ENCODE measurements around the gene CAMTA2. TPM values are rescaled to one million over a fixed set of nuclear protein-coding genes. Genes with fewer than 3 reads are reported as not detected.

The CAMTA2 gene
- polyA plus RNA-seq, 3 donors: 7.1 to 88.9 (median 7.6) TPM

DNA sequence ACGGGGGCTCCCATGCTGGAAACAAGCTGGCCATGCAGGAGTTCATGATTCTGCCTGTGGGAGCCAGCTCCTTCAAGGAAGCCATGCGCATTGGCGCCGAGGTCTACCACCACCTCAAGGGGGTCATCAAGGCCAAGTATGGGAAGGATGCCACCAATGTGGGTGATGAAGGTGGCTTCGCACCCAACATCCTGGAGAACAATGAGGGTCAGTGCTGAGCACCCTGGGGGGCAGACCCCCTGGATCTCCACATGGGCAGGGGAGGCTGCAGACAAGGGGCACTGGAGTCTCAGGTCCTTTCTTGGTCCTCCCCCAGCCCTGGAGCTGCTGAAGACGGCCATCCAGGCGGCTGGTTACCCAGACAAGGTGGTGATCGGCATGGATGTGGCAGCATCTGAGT, 32.4 kb downstream of the CAMTA2 start:
- peaks cover 17% of the 10 kb centered on the region for H3K4me1 Mint-ChIP-seq
- TF ChIP-seq, protein P1, sequence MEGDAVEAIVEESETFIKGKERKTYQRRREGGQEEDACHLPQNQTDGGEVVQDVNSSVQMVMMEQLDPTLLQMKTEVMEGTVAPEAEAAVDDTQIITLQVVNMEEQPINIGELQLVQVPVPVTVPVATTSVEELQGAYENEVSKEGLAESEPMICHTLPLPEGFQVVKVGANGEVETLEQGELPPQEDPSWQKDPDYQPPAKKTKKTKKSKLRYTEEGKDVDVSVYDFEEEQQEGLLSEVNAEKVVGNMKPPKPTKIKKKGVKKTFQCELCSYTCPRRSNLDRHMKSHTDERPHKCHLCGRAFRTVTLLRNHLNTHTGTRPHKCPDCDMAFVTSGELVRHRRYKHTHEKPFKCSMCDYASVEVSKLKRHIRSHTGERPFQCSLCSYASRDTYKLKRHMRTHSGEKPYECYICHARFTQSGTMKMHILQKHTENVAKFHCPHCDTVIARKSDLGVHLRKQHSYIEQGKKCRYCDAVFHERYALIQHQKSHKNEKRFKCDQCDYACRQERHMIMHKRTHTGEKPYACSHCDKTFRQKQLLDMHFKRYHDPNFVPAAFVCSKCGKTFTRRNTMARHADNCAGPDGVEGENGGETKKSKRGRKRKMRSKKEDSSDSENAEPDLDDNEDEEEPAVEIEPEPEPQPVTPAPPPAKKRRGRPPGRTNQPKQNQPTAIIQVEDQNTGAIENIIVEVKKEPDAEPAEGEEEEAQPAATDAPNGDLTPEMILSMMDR (IDR thresholded peaks at IDR 0.05): no peak
- 99% methylated on average over 8 of the region's 8 CpGs for WGBS (ENCODE audit: insufficient coverage)
- Histone ChIP-seq H3K27me3 (ENCODE audit: control insufficient read depth in 2 of 2, insufficient read depth in 2 of 2, low read length in 2 of 2) (no peaks in the 10 kb centered on the region), H3K9me3 (replicated peaks in 1 of 2; ENCODE audit: control insufficient read depth in 1 of 2, insufficient read depth in 1 of 2, low read length in 2 of 2) (no peaks in the 10 kb centered on the region), H3K4me1 (ENCODE audit: control insufficient read depth in 1 of 2, insufficient read depth in 2 of 2, low read length in 2 of 2) (peaks cover 14 to 16% of the 10 kb centered on the region in 2 donors), H2AFZ (ENCODE audit: insufficient read depth, low read depth, low read length, poor library complexity, severe bottlenecking) (no peak overlapping the region), H3K4me3 (replicated peaks in 1 of 3; ENCODE audit: low read depth in 2 of 3, low read length in 3 of 3) (no peak overlapping the region), H3K36me3 (replicated peaks in 1 of 2; ENCODE audit: control insufficient read depth in 1 of 2, insufficient read depth in 2 of 2, low read length in 2 of 2) (peaks cover 12% of the 10 kb centered on the region in 2 donors), H4K20me1 (ENCODE audit: insufficient read depth, low read length) (no peaks in the 10 kb centered on the region), H3K9ac (ENCODE audit: insufficient read depth, low read length, poor library complexity, severe bottlenecking) (no peak overlapping the region), H3K27ac (ENCODE audit: low read depth in 1 of 2, low read length in 2 of 2) (no peak overlapping the region), H3K79me2 (ENCODE audit: insufficient read depth, low read length) (peaks cover 8% of the 10 kb centered on the region), H3K4me2 (replicated peaks; ENCODE audit: extremely low read depth, low read length, poor library complexity, severe bottlenecking) (no peak overlapping the region)
- H3K36me3 Mint-ChIP-seq: peaks cover 17 to 28% of the 10 kb centered on the region in 2 donors
- DNase-seq: no peak
- H3K4me3 Mint-ChIP-seq: no peak overlapping the region
- peaks cover 2 to 3% (median 3%) of the 10 kb centered on the region in 3 donors for H3K27me3 Mint-ChIP-seq (ENCODE audit: low read depth in 3 of 3)
- no peaks in the 10 kb centered on the region for H3K9me3 Mint-ChIP-seq
- H3K27ac Mint-ChIP-seq: no peak overlapping the region
- intact Hi-C loops (cut with micrococcal nuclease): no loop called here

DNA sequence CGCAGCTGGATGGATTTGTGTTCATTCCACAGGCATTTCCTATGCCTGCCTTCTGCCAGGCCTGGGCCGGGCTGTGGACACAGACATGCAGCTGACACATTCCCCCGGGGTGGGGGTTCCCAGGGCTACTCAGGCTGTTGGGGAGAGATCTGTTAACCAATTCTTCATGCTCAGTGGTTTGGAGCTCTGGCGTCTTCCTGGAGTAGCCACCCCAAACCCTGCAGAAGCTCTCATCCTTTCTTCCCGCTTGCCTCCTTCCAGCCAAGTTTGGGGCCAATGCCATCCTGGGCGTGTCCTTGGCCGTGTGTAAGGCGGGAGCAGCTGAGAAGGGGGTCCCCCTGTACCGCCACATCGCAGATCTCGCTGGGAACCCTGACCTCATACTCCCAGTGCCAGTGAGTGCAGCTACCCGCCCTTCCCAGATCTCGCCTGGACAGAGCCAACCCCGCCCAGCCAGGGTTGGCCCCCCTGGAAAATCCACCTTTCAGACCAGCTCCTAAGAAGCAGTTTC, 34.0 kb downstream of the CAMTA2 start:
- Histone ChIP-seq H2AFZ (ENCODE audit: insufficient read depth, low read depth, low read length, poor library complexity, severe bottlenecking) (no peak overlapping the region), H3K36me3 (replicated peaks in 1 of 2; ENCODE audit: control insufficient read depth in 1 of 2, insufficient read depth in 2 of 2, low read length in 2 of 2) (no peaks in the 10 kb centered on the region), H3K4me1 (ENCODE audit: control insufficient read depth in 1 of 2, insufficient read depth in 2 of 2, low read length in 2 of 2) (peaks cover 15 to 28% of the 10 kb centered on the region in 2 donors), H3K4me3 (replicated peaks in 1 of 3; ENCODE audit: low read depth in 2 of 3, low read length in 3 of 3) (no peak overlapping the region), H3K27me3 (ENCODE audit: control insufficient read depth in 2 of 2, insufficient read depth in 2 of 2, low read length in 2 of 2) (no peaks in the 10 kb centered on the region), H4K20me1 (ENCODE audit: insufficient read depth, low read length) (no peaks in the 10 kb centered on the region), H3K79me2 (ENCODE audit: insufficient read depth, low read length) (peaks cover 8% of the 10 kb centered on the region), H3K4me2 (replicated peaks; ENCODE audit: extremely low read depth, low read length, poor library complexity, severe bottlenecking) (no peak overlapping the region), H3K9ac (ENCODE audit: insufficient read depth, low read length, poor library complexity, severe bottlenecking) (no peak overlapping the region), H3K9me3 (replicated peaks in 1 of 2; ENCODE audit: control insufficient read depth in 1 of 2, insufficient read depth in 1 of 2, low read length in 2 of 2) (no peaks in the 10 kb centered on the region), H3K27ac (ENCODE audit: low read depth in 1 of 2, low read length in 2 of 2) (no peak overlapping the region)
- Mint-ChIP-seq H3K27ac (no peak overlapping the region), H3K36me3 (peaks cover 5 to 13% of the 10 kb centered on the region in 2 donors), H3K4me3 (no peak overlapping the region), H3K27me3 (ENCODE audit: low read depth in 3 of 3) (peaks cover 2 to 3% (median 3%) of the 10 kb centered on the region in 3 donors), H3K9me3 (no peaks in the 10 kb centered on the region), H3K4me1 (peaks cover 19% of the 10 kb centered on the region)
- WGBS (ENCODE audit: insufficient coverage): 90% methylated on average over 9 of the region's 14 CpGs
- no peak for DNase-seq
- TF ChIP-seq, protein P1 (IDR thresholded peaks at IDR 0.05): no peak
- intact Hi-C loops (cut with micrococcal nuclease): loop anchor here in 1 of 2 donors (5.0 kb wide), 1 partner anchor 34 kb away; the partner anchor contains the start of gene CAMTA2
